ENCODE data around the gene FBRSL1. TPM values are rescaled to one million over a fixed set of nuclear protein-coding genes. Genes with fewer than 3 reads are reported as not detected.
"Not testable (repeated sequence)": the region's sequence is repeated elsewhere in the genome, so short reads cannot be mapped to it uniquely, and the experiment has no call there.

FBRSL1 gene
- total RNA-seq, 1 donor from 2014 or later = 75.8 TPM

DNA sequence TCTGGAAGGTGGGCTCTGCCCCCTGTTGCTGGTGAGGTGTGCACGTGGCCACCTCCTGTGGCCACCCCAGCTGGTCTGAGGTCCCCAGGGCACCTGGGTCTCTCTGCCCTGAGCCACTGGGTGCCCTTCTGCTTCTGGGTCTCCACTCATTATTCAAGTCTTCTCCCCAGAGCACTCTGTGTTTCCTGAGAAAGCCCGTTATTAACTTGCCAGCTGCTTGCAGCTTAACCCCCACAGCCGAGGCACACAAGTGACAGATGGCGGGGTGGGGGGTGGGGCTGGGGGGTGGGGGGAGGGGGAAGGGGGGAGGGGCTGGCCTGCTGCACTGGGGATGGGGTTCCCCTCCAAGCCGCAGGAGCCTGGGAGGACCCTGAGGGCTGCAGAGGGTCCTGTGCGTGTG lies 40.5 kb downstream of the FBRSL1 start:
- Mint-ChIP-seq H3K4me3 (no peak overlapping the region), H3K4me1 (ENCODE audit: low read depth) (no peaks in the 10 kb centered on the region), H3K9me3 (peaks cover 5% of the 10 kb centered on the region), H3K27ac (no peak overlapping the region), H3K36me3 (ENCODE audit: low read depth) (no peaks in the 10 kb centered on the region), H3K27me3 (ENCODE audit: insufficient read depth) (no peaks in the 10 kb centered on the region)
- DNase-seq (ENCODE audit: low spot score) = no peak
- intact Hi-C loops (cut with micrococcal nuclease) = no loop called here

- Mint-ChIP-seq H3K36me3 (ENCODE audit: low read depth) (no peaks in the 10 kb centered on the region), H3K9me3 (peaks cover 7% of the 10 kb centered on the region)
- intact Hi-C loops (cut with micrococcal nuclease) = no loop called here
These were observed 40.9 kb downstream of the FBRSL1 start for GRCh38 chr12:132530851-132531250.

GRCh38 chr12:132532711-132533583 lies 43.0 kb downstream of the FBRSL1 start:
- H3K27ac Mint-ChIP-seq; H3K27me3 Mint-ChIP-seq (ENCODE audit: insufficient read depth); H3K36me3 Mint-ChIP-seq (ENCODE audit: low read depth); DNase-seq (ENCODE audit: low spot score); H3K4me3 Mint-ChIP-seq; H3K4me1 Mint-ChIP-seq (ENCODE audit: low read depth); intact Hi-C loops (cut with micrococcal nuclease): not testable (repeated sequence)
- H3K9me3 Mint-ChIP-seq = peaks cover 14% of the 10 kb centered on the region

More at GRCh38 chr12:132530851-132531250, 40.9 kb downstream of the FBRSL1 start:
- no peaks in the 10 kb centered on the region for H3K4me1 Mint-ChIP-seq (ENCODE audit: low read depth)
- no peaks in the 10 kb centered on the region for H3K27me3 Mint-ChIP-seq (ENCODE audit: insufficient read depth)
- H3K27ac Mint-ChIP-seq = no peak overlapping the region
- DNase-seq (ENCODE audit: low spot score) = no peak
- H3K4me3 Mint-ChIP-seq = no peak overlapping the region

DNA sequence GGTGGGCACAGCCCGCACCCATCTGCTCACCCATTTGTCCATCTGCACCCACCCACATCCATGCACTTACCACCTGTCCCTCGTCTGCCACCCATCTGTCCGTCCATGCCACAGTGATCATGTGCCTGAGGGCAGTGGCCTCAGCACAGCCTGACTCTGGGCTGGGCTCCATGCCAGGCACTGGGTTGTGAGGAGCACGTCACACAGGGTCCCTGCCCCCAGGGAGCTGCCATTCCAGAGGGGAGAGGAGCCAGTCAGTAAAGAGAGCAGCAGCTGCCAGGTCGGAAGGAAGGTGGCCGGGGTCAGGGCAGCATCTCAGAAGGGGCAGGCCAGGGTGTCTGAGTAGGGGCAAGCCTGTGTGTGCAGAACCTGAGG lies 43.6 kb downstream of the FBRSL1 start:
- Mint-ChIP-seq H3K9me3 (peaks cover 14% of the 10 kb centered on the region), H3K27me3 (ENCODE audit: insufficient read depth) (no peaks in the 10 kb centered on the region), H3K4me3 (no peak overlapping the region), H3K4me1 (ENCODE audit: low read depth) (peaks cover 6% of the 10 kb centered on the region), H3K27ac (no peak overlapping the region), H3K36me3 (ENCODE audit: low read depth) (no peaks in the 10 kb centered on the region)
- intact Hi-C loops (cut with micrococcal nuclease) = no loop called here
- DNase-seq (ENCODE audit: low spot score) = no peak

DNA sequence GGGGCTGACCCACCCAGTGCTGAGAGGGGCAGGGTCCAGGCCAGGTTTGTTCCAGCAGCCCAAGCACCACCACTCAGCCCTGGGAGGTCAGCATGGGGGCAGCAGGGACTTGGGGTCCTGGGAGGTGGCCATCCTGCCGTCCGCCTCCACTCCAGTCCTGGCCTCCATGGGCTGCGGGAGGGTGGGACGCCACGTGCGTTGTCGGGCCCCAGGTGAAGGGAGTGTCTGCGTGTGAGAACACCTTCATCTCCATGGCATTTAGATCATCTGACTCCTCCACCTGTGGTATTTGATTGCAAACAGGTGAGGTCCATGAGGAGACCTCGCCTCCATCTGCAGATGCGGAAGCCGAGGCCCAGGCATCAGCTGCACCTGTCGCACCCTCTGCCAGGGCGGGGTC lies 44.1 kb downstream of the FBRSL1 start:
- Mint-ChIP-seq H3K27me3 (ENCODE audit: insufficient read depth) (no peaks in the 10 kb centered on the region), H3K9me3 (peaks cover 14% of the 10 kb centered on the region), H3K36me3 (ENCODE audit: low read depth) (no peaks in the 10 kb centered on the region), H3K4me3 (no peak overlapping the region), H3K27ac (no peak overlapping the region), H3K4me1 (ENCODE audit: low read depth) (peaks cover 6% of the 10 kb centered on the region)
- intact Hi-C loops (cut with micrococcal nuclease) = no loop called here
- no peak for DNase-seq (ENCODE audit: low spot score)

GRCh38 chr12:132535019-132535418 lies 45.1 kb downstream of the FBRSL1 start:
- intact Hi-C loops (cut with micrococcal nuclease) = no loop called here
- Mint-ChIP-seq H3K36me3 (ENCODE audit: low read depth) (no peaks in the 10 kb centered on the region), H3K27me3 (ENCODE audit: insufficient read depth) (no peaks in the 10 kb centered on the region), H3K4me1 (ENCODE audit: low read depth) (peaks cover 6% of the 10 kb centered on the region), H3K9me3 (peaks cover 14% of the 10 kb centered on the region), H3K4me3 (no peak overlapping the region), H3K27ac (no peak overlapping the region)
- no peak for DNase-seq (ENCODE audit: low spot score)

- DNase-seq (ENCODE audit: low spot score) = no peak
- no peak overlapping the region for H3K27ac Mint-ChIP-seq
- H3K9me3 Mint-ChIP-seq = peaks cover 14% of the 10 kb centered on the region
- no peaks in the 10 kb centered on the region for H3K36me3 Mint-ChIP-seq (ENCODE audit: low read depth)
- H3K4me3 Mint-ChIP-seq = no peak overlapping the region
- H3K4me1 Mint-ChIP-seq (ENCODE audit: low read depth) = peaks cover 6% of the 10 kb centered on the region
- intact Hi-C loops (cut with micrococcal nuclease) = no loop called here
- H3K27me3 Mint-ChIP-seq (ENCODE audit: insufficient read depth) = no peaks in the 10 kb centered on the region
These were observed 46.3 kb downstream of the FBRSL1 start for GRCh38 chr12:132536102-132536876.

GRCh38 chr12:132537049-132537448 lies 47.1 kb downstream of the FBRSL1 start:
- no peak for DNase-seq (ENCODE audit: low spot score)
- intact Hi-C loops (cut with micrococcal nuclease) = no loop called here
- Mint-ChIP-seq H3K4me3 (no peak overlapping the region), H3K27ac (no peak overlapping the region), H3K36me3 (ENCODE audit: low read depth) (no peaks in the 10 kb centered on the region), H3K9me3 (peaks cover 14% of the 10 kb centered on the region), H3K4me1 (ENCODE audit: low read depth) (peaks cover 6% of the 10 kb centered on the region), H3K27me3 (ENCODE audit: insufficient read depth) (no peaks in the 10 kb centered on the region)

GRCh38 chr12:132537836-132538662 lies 48.1 kb downstream of the FBRSL1 start:
- Mint-ChIP-seq H3K9me3 (peaks cover 14% of the 10 kb centered on the region), H3K36me3 (ENCODE audit: low read depth) (no peaks in the 10 kb centered on the region), H3K27me3 (ENCODE audit: insufficient read depth) (no peaks in the 10 kb centered on the region), H3K4me1 (ENCODE audit: low read depth) (peaks cover 6% of the 10 kb centered on the region), H3K4me3 (no peak overlapping the region), H3K27ac (no peak overlapping the region)
- no peak for DNase-seq (ENCODE audit: low spot score)
- intact Hi-C loops (cut with micrococcal nuclease) = no loop called here

GRCh38 chr12:132538663-132538990 lies 48.7 kb downstream of the FBRSL1 start:
- no peak for DNase-seq (ENCODE audit: low spot score)
- peaks cover 6% of the 10 kb centered on the region for H3K4me1 Mint-ChIP-seq (ENCODE audit: low read depth)
- H3K27me3 Mint-ChIP-seq (ENCODE audit: insufficient read depth) = no peaks in the 10 kb centered on the region
- H3K36me3 Mint-ChIP-seq (ENCODE audit: low read depth) = no peaks in the 10 kb centered on the region
- peaks cover 14% of the 10 kb centered on the region for H3K9me3 Mint-ChIP-seq
- intact Hi-C loops (cut with micrococcal nuclease) = no loop called here
- no peak overlapping the region for H3K27ac Mint-ChIP-seq
- H3K4me3 Mint-ChIP-seq = no peak overlapping the region

GRCh38 chr12:132539016-132539773 lies 49.2 kb downstream of the FBRSL1 start:
- Mint-ChIP-seq H3K27ac (no peak overlapping the region), H3K27me3 (ENCODE audit: insufficient read depth) (no peaks in the 10 kb centered on the region), H3K9me3 (peaks cover 14% of the 10 kb centered on the region), H3K36me3 (ENCODE audit: low read depth) (no peaks in the 10 kb centered on the region), H3K4me1 (ENCODE audit: low read depth) (peaks cover 6% of the 10 kb centered on the region), H3K4me3 (no peak overlapping the region)
- DNase-seq (ENCODE audit: low spot score) = no peak
- intact Hi-C loops (cut with micrococcal nuclease) = no loop called here

DNA sequence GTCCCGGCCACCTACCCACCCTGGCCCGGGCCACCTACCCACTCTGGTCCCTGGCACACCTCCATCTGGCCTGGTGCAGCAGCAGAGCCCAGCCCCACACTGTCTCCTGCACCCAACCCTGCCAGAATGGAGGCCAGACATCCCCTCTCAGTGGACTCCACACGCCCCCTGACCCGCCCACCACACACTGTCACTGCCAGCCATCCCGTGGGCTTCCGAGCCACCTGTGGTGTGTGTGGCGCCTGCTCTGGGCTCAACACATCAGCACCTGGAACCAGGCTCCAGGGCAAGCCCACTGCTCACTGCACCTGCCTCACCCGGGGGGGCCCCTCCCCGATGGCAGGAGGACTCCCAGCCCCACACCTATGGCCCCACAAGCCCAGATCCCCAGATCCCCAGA lies 50.5 kb downstream of the FBRSL1 start:
- Mint-ChIP-seq H3K27me3 (ENCODE audit: insufficient read depth) (no peaks in the 10 kb centered on the region), H3K9me3 (peaks cover 10% of the 10 kb centered on the region), H3K4me3 (no peak overlapping the region), H3K36me3 (ENCODE audit: low read depth) (no peaks in the 10 kb centered on the region), H3K4me1 (ENCODE audit: low read depth) (peaks cover 6% of the 10 kb centered on the region), H3K27ac (no peak overlapping the region)
- intact Hi-C loops (cut with micrococcal nuclease) = no loop called here
- DNase-seq (ENCODE audit: low spot score) = no peak
